Glutamatergic neuron (in vitro differentiated cells): Measurements from ENCODE around the gene NCL. TPM values are rescaled to one million over a fixed set of nuclear protein-coding genes. Genes with fewer than 3 reads are reported as not detected.

Experiments used
- DNase-seq: peaks from one replicate; pipeline ENCODE4 v3.0.0; 2022
- H3K27ac Mint-ChIP-seq: one replicate; pipeline ENCODE4 v1.8.0; 2020; ENCODE audit warnings: mild to moderate bottlenecking, mixed read lengths, inconsistent platforms; ENCODE audit not compliant: unreplicated experiment
- H3K27me3 Mint-ChIP-seq: one replicate; pipeline ENCODE4 v1.8.0; 2020; ENCODE audit warnings: mild to moderate bottlenecking, moderate library complexity, mixed read lengths, inconsistent platforms; ENCODE audit not compliant: unreplicated experiment
- H3K36me3 Mint-ChIP-seq: one replicate; pipeline ENCODE4 v1.8.0; 2020; ENCODE audit warnings: mild to moderate bottlenecking, mixed read lengths, inconsistent platforms; ENCODE audit not compliant: unreplicated experiment
- H3K4me1 Mint-ChIP-seq: one replicate; pipeline ENCODE4 v1.8.0; 2020; ENCODE audit warnings: mild to moderate bottlenecking, low read depth, mixed read lengths, inconsistent platforms; ENCODE audit not compliant: unreplicated experiment
- H3K4me3 Mint-ChIP-seq: one replicate; pipeline ENCODE4 v1.8.0; 2020; ENCODE audit warnings: mild to moderate bottlenecking, mixed read lengths, inconsistent platforms; ENCODE audit not compliant: unreplicated experiment
- H3K9me3 Mint-ChIP-seq: one replicate; pipeline ENCODE4 v1.8.0; 2020; ENCODE audit warnings: mild to moderate bottlenecking, moderate library complexity, mixed read lengths, inconsistent platforms; ENCODE audit not compliant: unreplicated experiment
- total RNA-seq: library from RNA; stranded (reverse); fragmentation: NEBNext Ultra II Directional; extraction: Animal tissue kit (Norgen Biotek cat#: 25700); gene quantifications from one replicate; pipeline ENCODE4 v1.2.1, GENCODE V29; 2021; ENCODE audit not compliant: unreplicated experiment
- TF ChIP-seq, protein P1 (sequence below): fragments of 200-600 bp; sonication (generic); IDR thresholded peaks from one replicate; pipeline ENCODE4 v1.5.0; 2021; ENCODE audit not compliant: partially characterized antibody, unreplicated experiment

The NCL gene
- total RNA-seq, 1 donor from 2014 or later = 320 TPM

DNA sequence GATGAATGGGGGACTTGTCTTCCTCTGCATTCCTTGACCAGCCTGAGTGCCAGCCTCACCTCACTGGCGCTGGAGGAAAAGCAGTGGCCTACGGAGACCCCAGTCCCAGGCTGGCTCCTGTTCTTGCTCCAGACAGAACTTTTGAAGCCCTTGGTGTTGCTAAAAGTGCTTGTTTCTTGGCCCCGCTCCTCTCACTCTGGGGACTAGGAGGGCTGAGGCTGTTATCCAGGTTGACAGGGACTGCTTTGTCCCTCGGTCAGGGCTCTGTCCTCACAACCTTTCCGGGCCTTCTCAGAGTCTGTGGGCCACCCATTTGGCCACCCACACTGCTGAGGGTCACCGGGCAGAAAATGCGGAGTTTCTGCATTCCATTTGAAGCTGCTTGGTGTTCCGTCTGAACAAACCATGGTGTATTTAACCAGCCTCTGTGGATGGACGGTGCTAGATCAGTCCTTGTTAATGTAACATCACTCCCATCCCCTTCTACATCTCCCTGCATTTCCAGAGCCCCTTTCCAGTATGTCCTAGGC is 43.2 kb downstream of the NCL start:
- no peaks in the 10 kb centered on the region for H3K27me3 Mint-ChIP-seq
- no peaks in the 10 kb centered on the region for H3K36me3 Mint-ChIP-seq
- TF ChIP-seq, protein P1, sequence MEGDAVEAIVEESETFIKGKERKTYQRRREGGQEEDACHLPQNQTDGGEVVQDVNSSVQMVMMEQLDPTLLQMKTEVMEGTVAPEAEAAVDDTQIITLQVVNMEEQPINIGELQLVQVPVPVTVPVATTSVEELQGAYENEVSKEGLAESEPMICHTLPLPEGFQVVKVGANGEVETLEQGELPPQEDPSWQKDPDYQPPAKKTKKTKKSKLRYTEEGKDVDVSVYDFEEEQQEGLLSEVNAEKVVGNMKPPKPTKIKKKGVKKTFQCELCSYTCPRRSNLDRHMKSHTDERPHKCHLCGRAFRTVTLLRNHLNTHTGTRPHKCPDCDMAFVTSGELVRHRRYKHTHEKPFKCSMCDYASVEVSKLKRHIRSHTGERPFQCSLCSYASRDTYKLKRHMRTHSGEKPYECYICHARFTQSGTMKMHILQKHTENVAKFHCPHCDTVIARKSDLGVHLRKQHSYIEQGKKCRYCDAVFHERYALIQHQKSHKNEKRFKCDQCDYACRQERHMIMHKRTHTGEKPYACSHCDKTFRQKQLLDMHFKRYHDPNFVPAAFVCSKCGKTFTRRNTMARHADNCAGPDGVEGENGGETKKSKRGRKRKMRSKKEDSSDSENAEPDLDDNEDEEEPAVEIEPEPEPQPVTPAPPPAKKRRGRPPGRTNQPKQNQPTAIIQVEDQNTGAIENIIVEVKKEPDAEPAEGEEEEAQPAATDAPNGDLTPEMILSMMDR = no peak
- no peak overlapping the region for H3K4me3 Mint-ChIP-seq
- H3K27ac Mint-ChIP-seq = no peak overlapping the region
- no peaks in the 10 kb centered on the region for H3K9me3 Mint-ChIP-seq
- H3K4me1 Mint-ChIP-seq = no peaks in the 10 kb centered on the region
- no peak for DNase-seq

DNA sequence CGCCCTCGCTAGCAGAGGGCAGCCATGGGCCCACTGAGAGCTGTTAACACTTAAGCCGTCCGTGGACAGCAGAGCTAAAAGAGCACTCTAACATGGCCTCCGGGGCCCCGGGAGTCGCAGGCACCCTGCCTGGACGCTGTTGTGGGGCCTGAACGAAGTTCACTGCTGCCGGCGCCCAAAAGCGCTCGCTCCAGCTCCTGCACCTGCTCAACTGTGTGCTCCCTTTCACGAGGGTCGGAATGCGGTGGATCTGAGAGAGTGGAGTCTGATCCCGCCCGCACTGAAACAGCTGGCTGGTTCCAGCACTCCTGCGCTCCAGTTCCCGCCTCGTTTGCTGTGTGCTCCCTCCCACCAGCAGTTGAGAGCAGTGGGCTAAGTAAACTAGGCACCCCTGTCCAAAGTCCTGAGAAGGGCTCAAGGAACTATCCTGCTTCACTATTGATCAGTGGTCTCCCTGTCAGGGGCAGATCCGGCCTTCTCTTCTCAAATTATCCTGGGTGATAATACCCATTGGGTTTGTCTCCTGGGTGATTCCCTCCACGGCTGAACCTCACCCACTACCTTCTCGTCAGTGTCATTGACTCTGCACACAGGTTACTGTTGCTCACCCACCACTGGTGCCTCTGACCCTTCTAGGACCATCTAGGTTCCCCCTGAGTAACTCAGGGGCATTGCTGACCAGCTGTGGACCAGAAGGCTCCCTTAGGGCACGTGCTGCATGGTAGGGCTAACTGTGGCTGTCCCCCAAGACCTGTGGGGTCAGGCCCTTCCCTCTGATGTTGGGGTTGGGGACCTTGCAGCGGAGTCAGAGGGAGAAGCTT is 45.3 kb downstream of the NCL start:
- no peak overlapping the region for H3K4me3 Mint-ChIP-seq

DNA sequence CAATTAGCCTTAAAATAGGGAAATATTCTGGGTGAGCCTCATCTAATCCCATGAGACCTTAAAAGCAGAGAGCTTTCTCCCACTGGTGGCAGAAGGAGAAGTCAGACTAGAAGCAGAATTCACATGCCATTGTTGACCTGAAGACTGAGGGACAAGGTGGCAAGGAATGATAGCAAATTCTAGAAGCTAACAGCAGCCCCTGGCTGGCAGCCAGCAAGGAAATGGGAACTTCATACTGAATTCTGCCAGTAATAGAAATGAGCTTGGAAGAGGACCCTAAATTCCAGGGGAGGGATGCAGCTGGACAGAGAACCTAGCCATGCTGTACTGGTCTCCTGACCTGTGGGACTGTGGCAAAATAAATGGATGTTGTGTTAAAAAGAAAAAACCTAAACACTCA is 49.3 kb downstream of the NCL start:
- no peak for DNase-seq
- no peak overlapping the region for H3K4me3 Mint-ChIP-seq
- H3K4me1 Mint-ChIP-seq = peaks cover 11% of the 10 kb centered on the region
- H3K27ac Mint-ChIP-seq = no peak overlapping the region
- peaks cover 2% of the 10 kb centered on the region for H3K27me3 Mint-ChIP-seq
- H3K36me3 Mint-ChIP-seq = no peaks in the 10 kb centered on the region
- peaks cover 2% of the 10 kb centered on the region for H3K9me3 Mint-ChIP-seq
- TF ChIP-seq, protein P1 = no peak

More for the DNA sequence above, 45.3 kb downstream of the NCL start:
- Mint-ChIP-seq H3K27me3 (no peaks in the 10 kb centered on the region), H3K27ac (no peak overlapping the region), H3K36me3 (no peaks in the 10 kb centered on the region), H3K9me3 (no peaks in the 10 kb centered on the region), H3K4me1 (peaks cover 4% of the 10 kb centered on the region)
- no peak for DNase-seq
- TF ChIP-seq, protein P1 = no peak

DNA sequence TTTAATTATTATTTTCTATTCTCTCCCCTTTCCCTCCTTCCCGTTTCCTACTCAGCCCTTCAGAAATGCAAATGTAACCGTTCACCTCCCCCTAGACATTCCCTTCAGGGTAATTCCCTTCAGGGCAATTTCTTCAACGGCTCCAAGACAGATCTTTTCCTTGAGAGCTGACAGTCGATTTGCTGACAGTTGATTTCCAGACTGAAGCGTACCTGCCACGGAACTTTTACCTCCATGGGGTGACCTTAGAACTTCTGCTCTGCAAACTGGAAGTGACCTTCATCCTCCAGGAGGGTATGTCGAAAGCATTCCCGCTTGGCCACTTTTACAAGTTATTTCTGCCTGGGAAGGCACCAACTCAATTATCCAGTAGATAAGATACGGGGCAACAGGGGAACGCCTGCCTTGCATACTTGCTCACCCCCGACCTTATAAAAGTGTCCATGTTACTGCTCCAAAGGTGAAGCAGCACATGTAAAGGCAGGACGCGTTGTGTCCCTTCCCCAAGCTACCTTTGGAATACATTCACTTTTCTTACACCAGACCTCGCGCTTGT is 50.3 kb downstream of the NCL start:
- H3K27me3 Mint-ChIP-seq = peaks cover 2% of the 10 kb centered on the region
- no peaks in the 10 kb centered on the region for H3K36me3 Mint-ChIP-seq
- no peak overlapping the region for H3K4me3 Mint-ChIP-seq
- no peak for DNase-seq
- H3K27ac Mint-ChIP-seq = no peak overlapping the region
- peaks cover 11% of the 10 kb centered on the region for H3K4me1 Mint-ChIP-seq
- peaks cover 2% of the 10 kb centered on the region for H3K9me3 Mint-ChIP-seq
- TF ChIP-seq, protein P1 = no peak

DNA sequence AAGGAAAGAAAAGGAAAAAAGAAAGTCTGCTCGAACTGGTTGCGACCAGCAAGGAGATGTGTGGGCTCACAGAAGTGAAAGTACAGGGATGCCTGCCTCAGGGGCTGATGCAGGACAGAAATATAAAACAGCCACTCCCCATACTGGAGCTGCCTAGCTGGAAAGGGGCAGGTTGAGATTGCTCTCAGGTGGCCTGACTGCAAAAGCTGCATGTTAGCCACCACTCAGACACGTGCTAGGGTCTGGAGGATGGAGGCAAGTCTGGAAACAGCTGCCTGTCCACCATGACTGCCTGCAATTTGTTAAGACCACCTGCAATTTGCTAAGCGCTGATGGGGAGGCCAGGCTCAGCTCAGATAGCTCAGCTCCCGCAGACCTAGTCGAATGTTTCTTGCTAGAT is 50.8 kb downstream of the NCL start:
- TF ChIP-seq, protein P1 = no peak
- Mint-ChIP-seq H3K27ac (no peak overlapping the region), H3K36me3 (no peaks in the 10 kb centered on the region), H3K4me3 (no peak overlapping the region), H3K27me3 (peaks cover 2% of the 10 kb centered on the region), H3K4me1 (peaks cover 11% of the 10 kb centered on the region), H3K9me3 (peaks cover 5% of the 10 kb centered on the region)
- no peak for DNase-seq
